Panc1 (cell line): Measurements from ENCODE around the gene ADGRA1.

Experiments
- POLR2AphosphoS5 ChIP-seq: IDR thresholded peaks from 2 replicates; pipeline ENCODE4 v1.6.1; 2012; ENCODE audit warnings: mild to moderate bottlenecking, low read depth, low read length, moderate library complexity
- SIN3A ChIP-seq: IDR thresholded peaks from 2 replicates; pipeline ENCODE4 v1.6.1; 2012; ENCODE audit warnings: low read depth, mild to moderate bottlenecking, low read length, moderate library complexity, borderline replicate concordance; ENCODE audit not compliant: insufficient read depth
- TF ChIP-seq, protein P1 (sequence below): fragments of 450-650 bp; IDR thresholded peaks from 2 replicates; pipeline ENCODE4 v1.5.1; 2017; ENCODE audit warnings: mild to moderate bottlenecking
- TF ChIP-seq, protein P2 (sequence below), 2 experiments: IDR thresholded peaks; 2 replicates each; pipeline ENCODE4 v1.6.1; 2011 to 2012; ENCODE audit warnings: low read depth in 2 of 2, control low read depth in 1 of 2, low read length in 1 of 2, mild to moderate bottlenecking in 1 of 2, moderate library complexity in 1 of 2; ENCODE audit not compliant: insufficient read depth in 1 of 2

- TF ChIP-seq, protein P1, sequence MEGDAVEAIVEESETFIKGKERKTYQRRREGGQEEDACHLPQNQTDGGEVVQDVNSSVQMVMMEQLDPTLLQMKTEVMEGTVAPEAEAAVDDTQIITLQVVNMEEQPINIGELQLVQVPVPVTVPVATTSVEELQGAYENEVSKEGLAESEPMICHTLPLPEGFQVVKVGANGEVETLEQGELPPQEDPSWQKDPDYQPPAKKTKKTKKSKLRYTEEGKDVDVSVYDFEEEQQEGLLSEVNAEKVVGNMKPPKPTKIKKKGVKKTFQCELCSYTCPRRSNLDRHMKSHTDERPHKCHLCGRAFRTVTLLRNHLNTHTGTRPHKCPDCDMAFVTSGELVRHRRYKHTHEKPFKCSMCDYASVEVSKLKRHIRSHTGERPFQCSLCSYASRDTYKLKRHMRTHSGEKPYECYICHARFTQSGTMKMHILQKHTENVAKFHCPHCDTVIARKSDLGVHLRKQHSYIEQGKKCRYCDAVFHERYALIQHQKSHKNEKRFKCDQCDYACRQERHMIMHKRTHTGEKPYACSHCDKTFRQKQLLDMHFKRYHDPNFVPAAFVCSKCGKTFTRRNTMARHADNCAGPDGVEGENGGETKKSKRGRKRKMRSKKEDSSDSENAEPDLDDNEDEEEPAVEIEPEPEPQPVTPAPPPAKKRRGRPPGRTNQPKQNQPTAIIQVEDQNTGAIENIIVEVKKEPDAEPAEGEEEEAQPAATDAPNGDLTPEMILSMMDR: no peak
- TF ChIP-seq, protein P2, sequence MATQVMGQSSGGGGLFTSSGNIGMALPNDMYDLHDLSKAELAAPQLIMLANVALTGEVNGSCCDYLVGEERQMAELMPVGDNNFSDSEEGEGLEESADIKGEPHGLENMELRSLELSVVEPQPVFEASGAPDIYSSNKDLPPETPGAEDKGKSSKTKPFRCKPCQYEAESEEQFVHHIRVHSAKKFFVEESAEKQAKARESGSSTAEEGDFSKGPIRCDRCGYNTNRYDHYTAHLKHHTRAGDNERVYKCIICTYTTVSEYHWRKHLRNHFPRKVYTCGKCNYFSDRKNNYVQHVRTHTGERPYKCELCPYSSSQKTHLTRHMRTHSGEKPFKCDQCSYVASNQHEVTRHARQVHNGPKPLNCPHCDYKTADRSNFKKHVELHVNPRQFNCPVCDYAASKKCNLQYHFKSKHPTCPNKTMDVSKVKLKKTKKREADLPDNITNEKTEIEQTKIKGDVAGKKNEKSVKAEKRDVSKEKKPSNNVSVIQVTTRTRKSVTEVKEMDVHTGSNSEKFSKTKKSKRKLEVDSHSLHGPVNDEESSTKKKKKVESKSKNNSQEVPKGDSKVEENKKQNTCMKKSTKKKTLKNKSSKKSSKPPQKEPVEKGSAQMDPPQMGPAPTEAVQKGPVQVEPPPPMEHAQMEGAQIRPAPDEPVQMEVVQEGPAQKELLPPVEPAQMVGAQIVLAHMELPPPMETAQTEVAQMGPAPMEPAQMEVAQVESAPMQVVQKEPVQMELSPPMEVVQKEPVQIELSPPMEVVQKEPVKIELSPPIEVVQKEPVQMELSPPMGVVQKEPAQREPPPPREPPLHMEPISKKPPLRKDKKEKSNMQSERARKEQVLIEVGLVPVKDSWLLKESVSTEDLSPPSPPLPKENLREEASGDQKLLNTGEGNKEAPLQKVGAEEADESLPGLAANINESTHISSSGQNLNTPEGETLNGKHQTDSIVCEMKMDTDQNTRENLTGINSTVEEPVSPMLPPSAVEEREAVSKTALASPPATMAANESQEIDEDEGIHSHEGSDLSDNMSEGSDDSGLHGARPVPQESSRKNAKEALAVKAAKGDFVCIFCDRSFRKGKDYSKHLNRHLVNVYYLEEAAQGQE (IDR thresholded peaks at IDR 0.05; ENCODE audit: insufficient read depth in 1 of 2, low read depth in 2 of 2, low read length in 1 of 2): no peak
- no peak for TF ChIP-seq POLR2AphosphoS5
- TF ChIP-seq SIN3A: no peak
Measured at GRCh38 chr10:133150226-133150625, 62.5 kb downstream of the ADGRA1 start.
